Neural cell (in vitro differentiated cells): ENCODE measurements around the gene TUBA3D.
"Not testable (repeated sequence)": the region's sequence is repeated elsewhere in the genome, so short reads cannot be mapped to it uniquely, and the experiment has no call there.

Source experiments
- CTCF ChIP-seq: fragments of 450-650 bp; IDR thresholded peaks from 2 replicates; pipeline ENCODE4 v1.5.1; 2014; ENCODE audit warnings: antibody characterized with exemption, mild to moderate bottlenecking, moderate library complexity; ENCODE audit not compliant: poor library complexity, severe bottlenecking
- EP300 ChIP-seq: fragments of 450-650 bp; conservative IDR thresholded peaks from 2 replicates; pipeline ENCODE4 v1.6.1; 2014; ENCODE audit warnings: antibody characterized with exemption, mild to moderate bottlenecking, moderate library complexity; ENCODE audit not compliant: poor library complexity, severe bottlenecking
- MXI1 ChIP-seq: fragments of 450-650 bp; conservative IDR thresholded peaks from 2 replicates; pipeline ENCODE4 v1.6.1; 2014; ENCODE audit warnings: antibody characterized with exemption, mild to moderate bottlenecking; ENCODE audit not compliant: poor library complexity, severe bottlenecking
- POLR2AphosphoS5 ChIP-seq: IDR thresholded peaks from 2 replicates; pipeline ENCODE4 v1.6.1; 2012
- RAD21 ChIP-seq: fragments of 450-650 bp; conservative IDR thresholded peaks from 2 replicates; pipeline ENCODE4 v1.6.1; 2014; ENCODE audit warnings: antibody characterized with exemption, mild to moderate bottlenecking, moderate library complexity
- SMC3 ChIP-seq: fragments of 450-650 bp; conservative IDR thresholded peaks from 2 replicates; pipeline ENCODE4 v1.6.1; 2014; ENCODE audit warnings: antibody characterized with exemption, mild to moderate bottlenecking, moderate library complexity; ENCODE audit not compliant: poor library complexity
- TF ChIP-seq, protein P1 (sequence below): IDR thresholded peaks from 2 replicates; pipeline ENCODE4 v1.6.1; 2012; ENCODE audit warnings: borderline replicate concordance

GRCh38 chr2:131480351-131480750 lies 4.4 kb downstream of the TUBA3D start:
- not testable (repeated sequence) for TF ChIP-seq CTCF, POLR2AphosphoS5, RAD21, EP300, MXI1, SMC3
- TF ChIP-seq, protein P1, sequence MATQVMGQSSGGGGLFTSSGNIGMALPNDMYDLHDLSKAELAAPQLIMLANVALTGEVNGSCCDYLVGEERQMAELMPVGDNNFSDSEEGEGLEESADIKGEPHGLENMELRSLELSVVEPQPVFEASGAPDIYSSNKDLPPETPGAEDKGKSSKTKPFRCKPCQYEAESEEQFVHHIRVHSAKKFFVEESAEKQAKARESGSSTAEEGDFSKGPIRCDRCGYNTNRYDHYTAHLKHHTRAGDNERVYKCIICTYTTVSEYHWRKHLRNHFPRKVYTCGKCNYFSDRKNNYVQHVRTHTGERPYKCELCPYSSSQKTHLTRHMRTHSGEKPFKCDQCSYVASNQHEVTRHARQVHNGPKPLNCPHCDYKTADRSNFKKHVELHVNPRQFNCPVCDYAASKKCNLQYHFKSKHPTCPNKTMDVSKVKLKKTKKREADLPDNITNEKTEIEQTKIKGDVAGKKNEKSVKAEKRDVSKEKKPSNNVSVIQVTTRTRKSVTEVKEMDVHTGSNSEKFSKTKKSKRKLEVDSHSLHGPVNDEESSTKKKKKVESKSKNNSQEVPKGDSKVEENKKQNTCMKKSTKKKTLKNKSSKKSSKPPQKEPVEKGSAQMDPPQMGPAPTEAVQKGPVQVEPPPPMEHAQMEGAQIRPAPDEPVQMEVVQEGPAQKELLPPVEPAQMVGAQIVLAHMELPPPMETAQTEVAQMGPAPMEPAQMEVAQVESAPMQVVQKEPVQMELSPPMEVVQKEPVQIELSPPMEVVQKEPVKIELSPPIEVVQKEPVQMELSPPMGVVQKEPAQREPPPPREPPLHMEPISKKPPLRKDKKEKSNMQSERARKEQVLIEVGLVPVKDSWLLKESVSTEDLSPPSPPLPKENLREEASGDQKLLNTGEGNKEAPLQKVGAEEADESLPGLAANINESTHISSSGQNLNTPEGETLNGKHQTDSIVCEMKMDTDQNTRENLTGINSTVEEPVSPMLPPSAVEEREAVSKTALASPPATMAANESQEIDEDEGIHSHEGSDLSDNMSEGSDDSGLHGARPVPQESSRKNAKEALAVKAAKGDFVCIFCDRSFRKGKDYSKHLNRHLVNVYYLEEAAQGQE, result not testable (repeated sequence)
